Neural cell (in vitro differentiated cells): Measurements from ENCODE around the gene NUDT1. TPM values are rescaled to one million over a fixed set of nuclear protein-coding genes. Genes with fewer than 3 reads are reported as not detected.

ENCODE experiments used
- H2AFZ ChIP-seq: fragments of 200-600, 300-800 bp; sonication (generic), shearing (Covaris generic); 2 replicates; pipeline ENCODE4 v1.6.0; 2014; ENCODE audit warnings: low read depth, mild to moderate bottlenecking, antibody characterized with exemption, low read length, moderate library complexity
- H3F3A ChIP-seq: fragments of 200-600 bp; shearing (Covaris generic); 2 replicates; pipeline ENCODE4 v1.6.1; 2016; ENCODE audit warnings: mild to moderate bottlenecking, moderate library complexity, mixed read lengths, antibody characterized with exemption, low read length; ENCODE audit not compliant: insufficient read depth, poor library complexity, severe bottlenecking
- H3K27ac ChIP-seq: fragments of 200-600, 300-800 bp; sonication (generic), shearing (Covaris generic); 2 replicates; pipeline ENCODE4 v1.5.1; 2014; ENCODE audit warnings: mild to moderate bottlenecking, low read length, moderate library complexity
- H3K27me3 ChIP-seq: fragments of 300-800, 200-600 bp; sonication (generic), shearing (Covaris generic); 2 replicates; pipeline ENCODE4 v1.6.0; 2014; ENCODE audit warnings: mild to moderate bottlenecking, low read depth, low read length, moderate library complexity; ENCODE audit not compliant: insufficient read depth
- H3K36me3 ChIP-seq: fragments of 300-800, 200-600 bp; sonication (generic), shearing (Covaris generic); 2 replicates; pipeline ENCODE4 v1.5.1; 2014; ENCODE audit warnings: mild to moderate bottlenecking, antibody characterized with exemption, low read length, moderate library complexity; ENCODE audit not compliant: insufficient read depth
- H3K4me2 ChIP-seq: fragments of 300-800, 200-600 bp; sonication (generic), shearing (Covaris generic); 2 replicates; pipeline ENCODE4 v1.6.0; 2014; ENCODE audit warnings: mild to moderate bottlenecking, low read length
- H3K4me3 ChIP-seq: fragments of 300-800, 200-600 bp; sonication (generic), shearing (Covaris generic); 2 replicates; pipeline ENCODE4 v1.5.1; 2014; ENCODE audit warnings: mild to moderate bottlenecking, low read length, moderate library complexity
- H3K79me2 ChIP-seq: fragments of 200-600 bp; shearing (Covaris generic); replicated peaks from 2 replicates; pipeline ENCODE4 v1.6.0; 2014; ENCODE audit warnings: mild to moderate bottlenecking, low read length, moderate library complexity; ENCODE audit not compliant: insufficient read depth
- H3K9ac ChIP-seq: fragments of 300-800, 200-600 bp; sonication (generic), shearing (Covaris generic); 2 replicates; pipeline ENCODE4 v1.6.1; 2016; ENCODE audit warnings: mild to moderate bottlenecking, low read length, mixed read lengths
- H3K9me2 ChIP-seq: fragments of 200-600 bp; shearing (Covaris generic); 2 replicates; pipeline ENCODE4 v1.6.1; 2016; ENCODE audit warnings: mild to moderate bottlenecking, low read length, mixed read lengths; ENCODE audit not compliant: insufficient read depth
- H3K9me3 ChIP-seq: fragments of 200-600, 300-800 bp; sonication (generic), shearing (Covaris generic); 2 replicates; pipeline ENCODE4 v1.6.1; 2016; ENCODE audit warnings: mild to moderate bottlenecking, mixed run types, low read length, moderate library complexity, mixed read lengths
- H4K20me1 ChIP-seq: fragments of 200-600 bp; shearing (Covaris generic); 2 replicates; pipeline ENCODE4 v1.6.1; 2016; ENCODE audit warnings: mild to moderate bottlenecking, mixed run types; ENCODE audit not compliant: insufficient read depth
- CTCF ChIP-seq: fragments of 450-650 bp; IDR thresholded peaks from 2 replicates; pipeline ENCODE4 v1.5.1; 2014; ENCODE audit warnings: antibody characterized with exemption, mild to moderate bottlenecking, moderate library complexity; ENCODE audit not compliant: poor library complexity, severe bottlenecking
- EP300 ChIP-seq: fragments of 450-650 bp; conservative IDR thresholded peaks from 2 replicates; pipeline ENCODE4 v1.6.1; 2014; ENCODE audit warnings: antibody characterized with exemption, mild to moderate bottlenecking, moderate library complexity; ENCODE audit not compliant: poor library complexity, severe bottlenecking
- EZH2 ChIP-seq: fragments of 200-600, 300-800 bp; shearing (Covaris generic), sonication (generic); IDR thresholded peaks from 2 replicates; pipeline ENCODE4 v1.6.1; 2014; ENCODE audit warnings: antibody characterized with exemption, low read length, borderline replicate concordance, mild to moderate bottlenecking; ENCODE audit not compliant: insufficient read depth, poor library complexity, severe bottlenecking
- MXI1 ChIP-seq: fragments of 450-650 bp; conservative IDR thresholded peaks from 2 replicates; pipeline ENCODE4 v1.6.1; 2014; ENCODE audit warnings: antibody characterized with exemption, mild to moderate bottlenecking; ENCODE audit not compliant: poor library complexity, severe bottlenecking
- POLR2AphosphoS5 ChIP-seq: IDR thresholded peaks from 2 replicates; pipeline ENCODE4 v1.6.1; 2012
- RAD21 ChIP-seq: fragments of 450-650 bp; conservative IDR thresholded peaks from 2 replicates; pipeline ENCODE4 v1.6.1; 2014; ENCODE audit warnings: antibody characterized with exemption, mild to moderate bottlenecking, moderate library complexity
- REST ChIP-seq: IDR thresholded peaks from 2 replicates; pipeline ENCODE4 v1.6.1; 2012; ENCODE audit warnings: borderline replicate concordance
- SMC3 ChIP-seq: fragments of 450-650 bp; conservative IDR thresholded peaks from 2 replicates; pipeline ENCODE4 v1.6.1; 2014; ENCODE audit warnings: antibody characterized with exemption, mild to moderate bottlenecking, moderate library complexity; ENCODE audit not compliant: poor library complexity
- TAF1 ChIP-seq: IDR thresholded peaks from 2 replicates; pipeline ENCODE4 v1.6.1; 2012; ENCODE audit warnings: low read depth
- polyA plus RNA-seq: library from polyadenylated mRNA; depleted of rRNA; stranded (reverse); fragments of >200 nt; gene quantifications from 2 replicates; pipeline ENCODE4 v1.2.3, GENCODE V29; 2014

NUDT1 gene
- polyA plus RNA-seq, 1 donor from 2014 or later, result 67.8 TPM

DNA sequence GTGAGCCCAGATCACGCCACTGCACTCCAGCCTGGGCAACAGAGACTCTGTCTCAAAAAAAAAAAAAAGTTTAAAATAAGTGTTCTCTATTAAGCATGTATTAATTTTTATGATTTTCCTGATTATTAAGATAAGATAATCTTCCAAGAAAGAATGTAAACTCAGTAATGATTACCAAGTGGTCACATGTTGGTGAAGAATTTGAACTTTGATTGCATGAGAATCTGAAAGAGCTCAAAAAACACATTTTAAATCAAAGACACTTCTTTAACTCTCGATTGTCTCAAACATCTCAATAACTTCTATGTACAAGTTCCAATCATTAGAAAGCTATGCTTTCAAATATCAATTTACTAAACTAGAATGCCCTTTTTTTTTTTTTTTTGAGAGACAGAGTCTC is 38.4 kb downstream of the NUDT1 start:
- Histone ChIP-seq H3K79me2 (no peaks in the 10 kb centered on the region), H2AFZ (no peak overlapping the region), H3K9me2 (no peaks in the 10 kb centered on the region), H4K20me1 (no peaks in the 10 kb centered on the region), H3K9ac (no peak overlapping the region), H3K36me3 (no peaks in the 10 kb centered on the region), H3K27me3 (no peaks in the 10 kb centered on the region), H3K4me3 (no peak overlapping the region), H3K27ac (no peak overlapping the region), H3K4me2 (no peak overlapping the region), H3F3A (no peaks in the 10 kb centered on the region), H3K9me3 (no peaks in the 10 kb centered on the region)
- TF ChIP-seq RAD21 (no peak), CTCF (no peak), MXI1 (no peak), POLR2AphosphoS5 (no peak), EP300 (no peak), EZH2 (no peak), TAF1 (no peak), SMC3 (no peak), REST (no peak)

- Histone ChIP-seq H3K4me2 (no peak overlapping the region), H2AFZ (no peak overlapping the region), H3K27me3 (no peaks in the 10 kb centered on the region), H3K79me2 (no peaks in the 10 kb centered on the region), H3K4me3 (no peak overlapping the region), H3K9ac (no peak overlapping the region), H3K27ac (no peak overlapping the region), H3K9me2 (no peaks in the 10 kb centered on the region), H3K9me3 (no peaks in the 10 kb centered on the region), H4K20me1 (no peaks in the 10 kb centered on the region), H3F3A (no peaks in the 10 kb centered on the region), H3K36me3 (no peaks in the 10 kb centered on the region)
- TF ChIP-seq RAD21 (no peak), POLR2AphosphoS5 (no peak), TAF1 (no peak), REST (no peak), CTCF (no peak), SMC3 (no peak), MXI1 (no peak), EP300 (no peak), EZH2 (no peak)
Measured at GRCh38 chr7:2281541-2281940, 39.5 kb downstream of the NUDT1 start.
